Ishikawa (cell line): Measurements from ENCODE around the gene NRXN3.

Experiments used
- CEBPB ChIP-seq: IDR thresholded peaks from 2 replicates; pipeline ENCODE4 v1.6.1; 2012
- CREB1 ChIP-seq: IDR thresholded peaks from 2 replicates; pipeline ENCODE4 v1.6.1; 2012; ENCODE audit warnings: low read depth
- EGR1 ChIP-seq: IDR thresholded peaks from 2 replicates; pipeline ENCODE4 v1.6.1; 2012
- EP300 ChIP-seq: IDR thresholded peaks from 2 replicates; pipeline ENCODE4 v1.6.1; 2012; ENCODE audit warnings: borderline replicate concordance
- FOXM1 ChIP-seq: IDR thresholded peaks from 2 replicates; pipeline ENCODE4 v1.6.1; 2012; ENCODE audit warnings: low read depth, borderline replicate concordance
- NFIC ChIP-seq: IDR thresholded peaks from 2 replicates; pipeline ENCODE4 v1.6.1; 2012
- RAD21 ChIP-seq: IDR thresholded peaks from 2 replicates; pipeline ENCODE4 v1.6.1; 2012; ENCODE audit warnings: low read depth
- REST ChIP-seq: IDR thresholded peaks from 2 replicates; pipeline ENCODE4 v1.6.1; 2012; ENCODE audit warnings: low read depth, mild to moderate bottlenecking
- TAF1 ChIP-seq: IDR thresholded peaks from 2 replicates; pipeline ENCODE4 v1.6.1; 2012; ENCODE audit warnings: low read depth, mild to moderate bottlenecking
- TCF12 ChIP-seq: IDR thresholded peaks from 2 replicates; pipeline ENCODE4 v1.6.1; 2012; ENCODE audit warnings: low read depth
- TEAD4 ChIP-seq: IDR thresholded peaks from 2 replicates; pipeline ENCODE4 v1.6.1; 2012
- YY1 ChIP-seq: IDR thresholded peaks from 2 replicates; pipeline ENCODE4 v1.6.1; 2012; ENCODE audit warnings: low read depth
- ZBTB7A ChIP-seq: IDR thresholded peaks from 2 replicates; pipeline ENCODE4 v1.6.1; 2012; ENCODE audit warnings: low read depth
- TF ChIP-seq, protein P1 (sequence below): IDR thresholded peaks from 2 replicates; pipeline ENCODE4 v1.6.1; 2012
- TF ChIP-seq, protein P2 (sequence below): IDR thresholded peaks from 2 replicates; pipeline ENCODE4 v1.6.1; 2012

NRXN3 gene

GRCh38 chr14:78228702-78229327 is 58.6 kb downstream of the NRXN3 start:
- TF ChIP-seq ZBTB7A (no peak), TAF1 (no peak), FOXM1 (no peak), CEBPB (no peak), EGR1 (no peak), CREB1 (no peak), YY1 (no peak), TCF12 (no peak), EP300 (no peak), REST (no peak), TEAD4 (no peak), NFIC (no peak), RAD21 (no peak)
- TF ChIP-seq, protein P1, sequence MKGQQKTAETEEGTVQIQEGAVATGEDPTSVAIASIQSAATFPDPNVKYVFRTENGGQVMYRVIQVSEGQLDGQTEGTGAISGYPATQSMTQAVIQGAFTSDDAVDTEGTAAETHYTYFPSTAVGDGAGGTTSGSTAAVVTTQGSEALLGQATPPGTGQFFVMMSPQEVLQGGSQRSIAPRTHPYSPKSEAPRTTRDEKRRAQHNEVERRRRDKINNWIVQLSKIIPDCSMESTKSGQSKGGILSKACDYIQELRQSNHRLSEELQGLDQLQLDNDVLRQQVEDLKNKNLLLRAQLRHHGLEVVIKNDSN = no peak
- TF ChIP-seq, protein P2, sequence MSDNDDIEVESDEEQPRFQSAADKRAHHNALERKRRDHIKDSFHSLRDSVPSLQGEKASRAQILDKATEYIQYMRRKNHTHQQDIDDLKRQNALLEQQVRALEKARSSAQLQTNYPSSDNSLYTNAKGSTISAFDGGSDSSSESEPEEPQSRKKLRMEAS = no peak

- TF ChIP-seq, protein P2 = no peak
- TF ChIP-seq YY1 = no peak
- TF ChIP-seq CEBPB = no peak
- TF ChIP-seq TAF1 = no peak
- no peak for TF ChIP-seq FOXM1
- TF ChIP-seq, protein P1 = no peak
- TF ChIP-seq RAD21 = no peak
- TF ChIP-seq TEAD4 = no peak
- TF ChIP-seq CREB1 = no peak
- no peak for TF ChIP-seq ZBTB7A
- TF ChIP-seq NFIC = no peak
- no peak for TF ChIP-seq EP300
- TF ChIP-seq REST = no peak
- TF ChIP-seq EGR1 = no peak
- TF ChIP-seq TCF12 = no peak
Measured at GRCh38 chr14:78232231-78233000, 62.2 kb downstream of the NRXN3 start.

- TF ChIP-seq CREB1 (no peak), CEBPB (no peak), YY1 (no peak), EGR1 (no peak), NFIC (no peak), EP300 (no peak), TEAD4 (no peak), RAD21 (no peak)
- TF ChIP-seq, protein P1 = no peak
Measured at GRCh38 chr14:78238141-78238540, 68.0 kb downstream of the NRXN3 start.

DNA sequence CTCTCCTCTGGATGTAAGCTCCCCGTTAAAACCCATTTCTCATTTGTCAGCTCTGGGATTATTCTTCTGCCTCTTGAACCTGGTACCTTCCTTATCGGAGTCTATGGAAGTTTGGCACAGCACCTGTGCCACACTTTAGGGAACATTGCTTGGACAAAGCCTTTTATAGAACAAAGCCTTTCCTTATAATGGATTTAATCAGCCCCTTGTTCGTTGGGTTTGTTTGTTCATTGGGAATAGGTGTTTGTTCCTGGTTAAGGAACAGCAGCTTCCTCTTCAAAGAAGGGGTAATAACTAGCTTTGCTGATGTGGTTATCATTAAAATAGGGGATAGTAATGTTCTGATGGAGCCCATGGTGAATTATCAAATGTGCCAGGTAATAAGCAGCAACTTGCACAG is 70.4 kb downstream of the NRXN3 start:
- no peak for TF ChIP-seq TCF12

DNA sequence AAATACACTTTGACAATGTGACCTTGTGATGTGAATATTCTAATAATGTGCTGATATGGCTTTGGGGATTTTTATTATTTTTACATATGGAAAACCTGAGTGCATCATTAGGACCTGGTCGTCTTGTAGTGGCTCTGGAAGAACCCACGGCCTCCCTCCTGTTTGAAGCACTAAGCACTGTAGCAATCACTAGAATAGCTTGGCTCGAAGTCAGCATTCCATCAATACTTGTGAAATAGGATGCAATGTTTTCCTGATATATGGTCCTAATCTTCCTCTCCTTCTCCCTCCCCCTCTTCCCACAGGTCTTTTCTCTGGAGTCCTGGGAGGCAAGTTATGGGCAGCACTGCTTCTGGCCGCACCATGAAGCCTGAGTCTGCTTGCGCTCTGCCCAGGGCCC is 71.9 kb downstream of the NRXN3 start:
- TF ChIP-seq CEBPB = no peak
- no peak for TF ChIP-seq NFIC
- TF ChIP-seq, protein P2 = no peak
- TF ChIP-seq CREB1 = no peak
- TF ChIP-seq TEAD4 = no peak
- no peak for TF ChIP-seq RAD21
- no peak for TF ChIP-seq ZBTB7A
- TF ChIP-seq YY1 = no peak
- TF ChIP-seq, protein P1 = no peak
- TF ChIP-seq EGR1 = no peak
- no peak for TF ChIP-seq EP300
- no peak for TF ChIP-seq TAF1
- TF ChIP-seq TCF12 = no peak
- no peak for TF ChIP-seq REST
- no peak for TF ChIP-seq FOXM1
